Measurements from ENCODE around the gene YEATS4.

DNA sequence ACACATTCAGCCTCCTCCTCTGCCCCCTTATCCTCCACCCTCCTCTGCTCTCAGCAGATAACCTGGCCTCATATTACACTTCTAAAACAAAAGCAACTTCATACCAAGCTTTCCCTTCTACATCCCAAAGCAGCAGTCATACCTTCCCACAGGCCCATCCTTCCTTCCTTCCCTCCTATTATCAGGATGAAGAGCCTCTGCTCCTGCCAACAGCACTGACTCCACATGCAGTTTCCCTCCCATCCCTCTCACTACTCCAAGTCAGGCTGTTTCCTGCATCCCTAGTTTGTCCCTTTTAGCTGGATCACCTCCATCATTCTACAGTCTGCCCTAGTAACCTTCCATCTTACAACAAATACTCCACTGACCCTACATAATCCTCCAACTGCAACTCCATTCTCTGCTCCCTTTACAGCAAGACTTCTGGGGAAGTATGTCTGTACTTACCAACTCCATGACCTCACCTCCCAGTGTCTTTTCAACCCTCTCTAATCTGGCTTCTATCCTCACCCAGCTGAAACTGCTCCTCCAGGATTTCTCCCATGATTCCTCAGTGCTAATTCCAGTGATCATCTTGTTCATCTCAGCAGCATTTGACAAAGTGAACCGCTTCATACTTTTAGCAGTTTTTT, 4.9 kb upstream of the YEATS4 start:
- TF ChIP-seq, protein P1, sequence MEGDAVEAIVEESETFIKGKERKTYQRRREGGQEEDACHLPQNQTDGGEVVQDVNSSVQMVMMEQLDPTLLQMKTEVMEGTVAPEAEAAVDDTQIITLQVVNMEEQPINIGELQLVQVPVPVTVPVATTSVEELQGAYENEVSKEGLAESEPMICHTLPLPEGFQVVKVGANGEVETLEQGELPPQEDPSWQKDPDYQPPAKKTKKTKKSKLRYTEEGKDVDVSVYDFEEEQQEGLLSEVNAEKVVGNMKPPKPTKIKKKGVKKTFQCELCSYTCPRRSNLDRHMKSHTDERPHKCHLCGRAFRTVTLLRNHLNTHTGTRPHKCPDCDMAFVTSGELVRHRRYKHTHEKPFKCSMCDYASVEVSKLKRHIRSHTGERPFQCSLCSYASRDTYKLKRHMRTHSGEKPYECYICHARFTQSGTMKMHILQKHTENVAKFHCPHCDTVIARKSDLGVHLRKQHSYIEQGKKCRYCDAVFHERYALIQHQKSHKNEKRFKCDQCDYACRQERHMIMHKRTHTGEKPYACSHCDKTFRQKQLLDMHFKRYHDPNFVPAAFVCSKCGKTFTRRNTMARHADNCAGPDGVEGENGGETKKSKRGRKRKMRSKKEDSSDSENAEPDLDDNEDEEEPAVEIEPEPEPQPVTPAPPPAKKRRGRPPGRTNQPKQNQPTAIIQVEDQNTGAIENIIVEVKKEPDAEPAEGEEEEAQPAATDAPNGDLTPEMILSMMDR (IDR thresholded peaks at IDR 0.05): no peak
- no peak for TF ChIP-seq POLR2A (IDR thresholded peaks at IDR 0.05)
